ENCODE measurements around the gene CUX1. TPM values are rescaled to one million over a fixed set of nuclear protein-coding genes. Genes with fewer than 3 reads are reported as not detected.
A peak's percentile ranks its signal among the peaks of the same experiment; 100 is the strongest.
"Not testable (repeated sequence)": the region's sequence is repeated elsewhere in the genome, so short reads cannot be mapped to it uniquely, and the experiment has no call there.

Gene CUX1
- total RNA-seq, 2 experiments from 2014 or later = 35.6 to 38.0 TPM

DNA sequence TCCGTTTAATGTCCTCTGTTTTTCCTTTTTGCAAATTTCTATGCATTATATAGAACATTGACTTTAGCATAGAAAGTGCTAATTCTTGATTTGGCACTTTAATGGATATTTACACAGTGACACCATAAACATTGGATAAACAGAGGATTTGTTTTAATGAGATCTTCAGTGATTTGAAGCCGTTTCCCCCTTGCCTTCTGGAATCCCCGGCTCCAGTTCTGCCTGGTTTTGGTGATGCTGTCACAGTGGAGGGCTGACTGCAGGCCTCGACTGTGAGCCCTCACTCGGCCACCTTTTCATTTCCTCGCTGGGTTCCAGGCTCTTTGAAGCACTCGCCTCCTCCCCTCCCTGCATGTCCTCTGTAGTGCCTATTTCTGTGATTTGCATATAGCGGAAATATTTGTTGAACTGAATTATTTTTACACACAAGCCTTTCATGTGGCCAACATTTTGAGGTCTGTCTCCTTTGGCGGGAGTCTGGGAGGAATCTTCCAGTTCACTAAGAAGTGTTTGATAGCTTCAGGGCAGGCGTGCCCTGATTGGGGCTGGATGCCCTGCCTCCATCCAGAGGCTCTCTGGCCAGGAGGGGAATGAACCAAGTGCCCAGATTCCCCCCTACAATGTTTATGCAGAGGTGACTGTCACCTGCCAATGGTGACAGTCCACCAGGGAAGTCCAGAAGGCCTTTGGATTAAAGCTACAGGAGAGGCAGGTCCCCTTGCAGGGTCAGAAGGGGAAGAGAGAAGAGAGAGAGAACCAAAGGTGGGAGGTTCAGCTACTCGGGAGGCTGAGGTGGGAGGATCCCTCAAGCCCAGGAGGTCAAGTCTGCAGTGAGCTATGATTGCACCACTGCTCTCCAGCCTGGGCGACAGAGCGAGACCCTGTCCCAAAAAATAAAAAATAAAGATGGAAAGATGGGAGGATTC is 67.5 kb downstream of the CUX1 start:
- no peaks in the 10 kb centered on the region for H3K27me3 Mint-ChIP-seq
- H3K4me3 ChIP-seq (ENCODE audit: low read length) = no peak overlapping the region
- H3K4me3 Mint-ChIP-seq = peak overlapping the region; percentile 9
- intact Hi-C loops (cut with DNase I, micrococcal nuclease) = no loop called here
- POLR2A ChIA-PET = interaction anchor here (0.6 kb wide), 1 partner anchor 156 kb away, joined by 3 read pairs; no protein-coding TSS in a partner anchor
- H3K27ac ChIP-seq (ENCODE audit: low read depth in 1 of 2, low read length in 2 of 2) = no peak overlapping the region
- no peaks in the 10 kb centered on the region for H3K36me3 Mint-ChIP-seq (ENCODE audit: low read depth)
- peak; percentile 65 for ATAC-seq (ENCODE audit: poor library complexity)
- TF ChIP-seq, protein P1, sequence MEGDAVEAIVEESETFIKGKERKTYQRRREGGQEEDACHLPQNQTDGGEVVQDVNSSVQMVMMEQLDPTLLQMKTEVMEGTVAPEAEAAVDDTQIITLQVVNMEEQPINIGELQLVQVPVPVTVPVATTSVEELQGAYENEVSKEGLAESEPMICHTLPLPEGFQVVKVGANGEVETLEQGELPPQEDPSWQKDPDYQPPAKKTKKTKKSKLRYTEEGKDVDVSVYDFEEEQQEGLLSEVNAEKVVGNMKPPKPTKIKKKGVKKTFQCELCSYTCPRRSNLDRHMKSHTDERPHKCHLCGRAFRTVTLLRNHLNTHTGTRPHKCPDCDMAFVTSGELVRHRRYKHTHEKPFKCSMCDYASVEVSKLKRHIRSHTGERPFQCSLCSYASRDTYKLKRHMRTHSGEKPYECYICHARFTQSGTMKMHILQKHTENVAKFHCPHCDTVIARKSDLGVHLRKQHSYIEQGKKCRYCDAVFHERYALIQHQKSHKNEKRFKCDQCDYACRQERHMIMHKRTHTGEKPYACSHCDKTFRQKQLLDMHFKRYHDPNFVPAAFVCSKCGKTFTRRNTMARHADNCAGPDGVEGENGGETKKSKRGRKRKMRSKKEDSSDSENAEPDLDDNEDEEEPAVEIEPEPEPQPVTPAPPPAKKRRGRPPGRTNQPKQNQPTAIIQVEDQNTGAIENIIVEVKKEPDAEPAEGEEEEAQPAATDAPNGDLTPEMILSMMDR (IDR thresholded peaks at IDR 0.05) = no peak
- peaks cover 42% of the 10 kb centered on the region for H3K4me1 Mint-ChIP-seq (ENCODE audit: low read depth)
- no peaks in the 10 kb centered on the region for H3K9me3 Mint-ChIP-seq
- peaks cover 26% of the 10 kb centered on the region for H3K4me1 ChIP-seq (ENCODE audit: insufficient read depth, low read length)
- no peaks in the 10 kb centered on the region for H3K27me3 ChIP-seq (ENCODE audit: control insufficient read depth in 1 of 2, insufficient read depth in 2 of 2, low read length in 2 of 2)
- CTCF ChIA-PET = no interaction called here
- H3K27ac Mint-ChIP-seq = peak overlapping the region; percentile 13
- no peaks in the 10 kb centered on the region for H3K36me3 ChIP-seq (ENCODE audit: insufficient read depth, low read length)
- DNase-seq = peak in 7 of 14 experiments; percentile 4 to 37 (median 30)
- H3K9me3 ChIP-seq (ENCODE audit: control insufficient read depth in 1 of 2, insufficient read depth in 1 of 2, low read length in 2 of 2) = no peaks in the 10 kb centered on the region

DNA sequence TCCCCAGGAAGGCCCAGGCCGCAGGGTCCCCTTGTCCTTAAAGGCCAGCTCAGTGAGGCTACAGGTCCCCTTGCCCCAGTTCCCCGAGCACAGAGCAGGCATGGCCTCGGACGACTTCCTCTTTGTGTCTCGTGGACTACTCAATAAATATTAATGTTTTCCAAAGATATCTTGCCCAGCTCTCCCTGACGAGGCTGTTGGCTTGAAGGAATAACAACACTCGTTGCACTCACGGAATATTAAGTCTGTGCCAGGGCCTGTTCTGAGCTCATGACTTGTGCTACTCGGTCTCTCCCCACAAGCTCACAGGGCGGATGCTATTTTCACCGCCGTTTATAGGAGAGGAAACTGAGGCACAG is 68.2 kb downstream of the CUX1 start:
- ATAC-seq (ENCODE audit: poor library complexity) = no peak
- Mint-ChIP-seq H3K4me1 (ENCODE audit: low read depth) (peaks cover 36% of the 10 kb centered on the region), H3K27ac (no peak overlapping the region), H3K9me3 (no peaks in the 10 kb centered on the region), H3K27me3 (no peaks in the 10 kb centered on the region), H3K36me3 (ENCODE audit: low read depth) (no peaks in the 10 kb centered on the region), H3K4me3 (no peak overlapping the region)
- H3K36me3 ChIP-seq (ENCODE audit: insufficient read depth, low read length) = no peaks in the 10 kb centered on the region
- H3K27ac ChIP-seq (ENCODE audit: low read depth in 1 of 2, low read length in 2 of 2) = no peak overlapping the region
- TF ChIP-seq, protein P1 (IDR thresholded peaks at IDR 0.05) = no peak
- intact Hi-C loops (cut with DNase I, micrococcal nuclease) = no loop called here
- CTCF ChIA-PET = no interaction called here
- no peak for DNase-seq
- no peaks in the 10 kb centered on the region for H3K9me3 ChIP-seq (ENCODE audit: control insufficient read depth in 1 of 2, insufficient read depth in 1 of 2, low read length in 2 of 2)
- POLR2A ChIA-PET = interaction anchor here (0.6 kb wide), 1 partner anchor 157 kb away, joined by 3 read pairs; no protein-coding TSS in a partner anchor
- H3K27me3 ChIP-seq (ENCODE audit: control insufficient read depth in 1 of 2, insufficient read depth in 2 of 2, low read length in 2 of 2) = no peaks in the 10 kb centered on the region
- no peak overlapping the region for H3K4me3 ChIP-seq (ENCODE audit: low read length)
- peaks cover 21% of the 10 kb centered on the region for H3K4me1 ChIP-seq (ENCODE audit: insufficient read depth, low read length)

DNA sequence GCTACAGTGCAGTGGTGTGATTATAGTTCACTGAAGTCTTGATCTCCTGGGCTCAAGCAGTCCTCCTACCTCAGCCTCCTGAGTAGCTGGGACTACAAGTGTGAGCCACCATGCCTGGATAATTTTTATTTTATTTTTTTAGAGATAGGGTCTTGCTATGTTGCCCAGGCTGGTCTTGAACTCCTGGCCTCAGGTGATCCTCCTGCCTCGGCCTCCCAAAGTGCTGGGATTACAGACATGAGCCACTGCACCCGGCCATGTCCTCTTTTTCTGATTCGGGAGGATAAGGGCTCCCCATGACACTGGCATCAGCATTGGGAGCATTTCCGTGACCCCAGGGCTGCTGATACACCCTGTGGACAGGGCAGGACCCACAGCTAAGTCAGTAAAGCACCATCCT is 69.9 kb downstream of the CUX1 start:
- H3K9me3 ChIP-seq (ENCODE audit: control insufficient read depth in 1 of 2, insufficient read depth in 1 of 2, low read length in 2 of 2); H3K36me3 Mint-ChIP-seq (ENCODE audit: low read depth); H3K27ac Mint-ChIP-seq; H3K9me3 Mint-ChIP-seq; intact Hi-C loops (cut with DNase I, micrococcal nuclease); POLR2A ChIA-PET; H3K27me3 ChIP-seq (ENCODE audit: control insufficient read depth in 1 of 2, insufficient read depth in 2 of 2, low read length in 2 of 2); H3K27me3 Mint-ChIP-seq; CTCF ChIA-PET; H3K27ac ChIP-seq (ENCODE audit: low read depth in 1 of 2, low read length in 2 of 2); DNase-seq; H3K4me3 ChIP-seq (ENCODE audit: low read length); ATAC-seq (ENCODE audit: poor library complexity); H3K4me3 Mint-ChIP-seq; H3K36me3 ChIP-seq (ENCODE audit: insufficient read depth, low read length): not testable (repeated sequence)
- peaks cover 25% of the 10 kb centered on the region for H3K4me1 Mint-ChIP-seq (ENCODE audit: low read depth)
- peaks cover 18% of the 10 kb centered on the region for H3K4me1 ChIP-seq (ENCODE audit: insufficient read depth, low read length)

DNA sequence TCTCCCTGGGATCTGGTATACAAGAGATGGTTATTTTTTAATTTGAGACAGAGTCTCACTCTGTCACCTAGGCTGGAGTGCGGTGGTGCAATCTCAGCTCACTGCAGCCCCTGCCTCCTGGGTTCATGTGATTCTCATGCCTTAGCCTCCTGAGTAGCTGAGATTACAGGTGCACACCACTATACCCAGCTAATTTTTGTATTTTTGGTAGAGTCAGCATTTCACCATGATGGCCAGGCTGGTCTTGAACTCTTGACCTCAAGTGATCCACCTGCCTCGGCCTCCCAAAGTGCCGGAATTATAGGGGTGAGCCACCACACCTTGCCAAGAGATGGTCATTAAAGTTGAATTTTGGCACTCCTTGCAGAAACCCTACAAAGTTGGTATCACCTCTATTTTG is 71.1 kb downstream of the CUX1 start:
- H3K4me3 ChIP-seq (ENCODE audit: low read length); H3K9me3 ChIP-seq (ENCODE audit: control insufficient read depth in 1 of 2, insufficient read depth in 1 of 2, low read length in 2 of 2); CTCF ChIA-PET; ATAC-seq (ENCODE audit: poor library complexity); intact Hi-C loops (cut with DNase I, micrococcal nuclease); H3K9me3 Mint-ChIP-seq; H3K36me3 Mint-ChIP-seq (ENCODE audit: low read depth); H3K4me3 Mint-ChIP-seq; H3K27ac Mint-ChIP-seq; H3K27me3 ChIP-seq (ENCODE audit: control insufficient read depth in 1 of 2, insufficient read depth in 2 of 2, low read length in 2 of 2); H3K27me3 Mint-ChIP-seq; H3K27ac ChIP-seq (ENCODE audit: low read depth in 1 of 2, low read length in 2 of 2); DNase-seq; POLR2A ChIA-PET; H3K36me3 ChIP-seq (ENCODE audit: insufficient read depth, low read length): not testable (repeated sequence)
- H3K4me1 Mint-ChIP-seq (ENCODE audit: low read depth) = peaks cover 25% of the 10 kb centered on the region
- H3K4me1 ChIP-seq (ENCODE audit: insufficient read depth, low read length) = peaks cover 18% of the 10 kb centered on the region
